Testis (tissue), 2 donors: ENCODE data around the gene MANSC4.

Source experiments
- CTCF ChIP-seq, 3 experiments: fragments of 450-650 bp in 2 of 3; fragments of 200-600 bp in 1 of 3; sonication (generic) in 1 of 3; IDR thresholded peaks; one replicate each; pipeline ENCODE4 v1.5.1; 2016 to 2019; ENCODE audit warnings: antibody characterized with exemption in 3 of 3, mild to moderate bottlenecking in 2 of 3, moderate library complexity in 1 of 3
- POLR2A ChIP-seq: fragments of 450-650 bp; IDR thresholded peaks from one replicate; pipeline ENCODE4 v1.6.1; 2017; ENCODE audit warnings: antibody characterized with exemption, mild to moderate bottlenecking, moderate library complexity

GRCh38 chr12:27807063-27807703 is 27.1 kb upstream of the MANSC4 start:
- TF ChIP-seq CTCF (IDR thresholded peaks at IDR 0.05) = no peak
- TF ChIP-seq POLR2A = no peak
